MCF 10A (cell line): ENCODE measurements around the gene GID8. TPM values are rescaled to one million over a fixed set of nuclear protein-coding genes. Genes with fewer than 3 reads are reported as not detected.

ENCODE experiments used
- BruUV-seq: library from RNA; stranded (reverse); fragments of 400-500 nt; replicated peaks from 2 replicates; lab custom pipeline; 2021; lab: Mats Ljungman, UMichigan
- CTCF ChIA-PET: fragments of 300-600 bp; sonication (Branson Sonifier 250); formaldehyde crosslinking; extraction: SDS; loops from one replicate; lab custom pipeline; 2021; ENCODE audit warnings: antibody characterized with exemption, inconsistent platforms; lab: Yijun Ruan, JAX
- POLR2A ChIA-PET: fragments of 300-600, 350-650 bp; sonication (Branson Sonifier 250); formaldehyde crosslinking; extraction: SDS; loops from one replicate; lab custom pipeline; 2020; ENCODE audit warnings: antibody characterized with exemption, inconsistent platforms; lab: Yijun Ruan, JAX
- DNase-seq: peaks from one replicate; pipeline ENCODE4 v3.0.0-alpha.2; 2018; ENCODE audit not compliant: unreplicated experiment
- H3K27ac Mint-ChIP-seq: one replicate; pipeline ENCODE4 v1.8.0; 2022; ENCODE audit warnings: mild to moderate bottlenecking, low read depth, mixed read lengths; ENCODE audit not compliant: unreplicated experiment
- H3K27me3 Mint-ChIP-seq: one replicate; pipeline ENCODE4 v1.8.0; 2022; ENCODE audit warnings: mixed read lengths; ENCODE audit not compliant: insufficient read depth, unreplicated experiment
- H3K36me3 Mint-ChIP-seq: one replicate; pipeline ENCODE4 v1.8.0; 2022; ENCODE audit warnings: mild to moderate bottlenecking, moderate library complexity, mixed read lengths; ENCODE audit not compliant: insufficient read depth, unreplicated experiment
- H3K4me1 Mint-ChIP-seq: one replicate; pipeline ENCODE4 v1.8.0; 2022; ENCODE audit warnings: mixed read lengths; ENCODE audit not compliant: insufficient read depth, unreplicated experiment
- H3K4me3 Mint-ChIP-seq: one replicate; pipeline ENCODE4 v1.8.0; 2022; ENCODE audit warnings: mild to moderate bottlenecking, moderate library complexity, mixed read lengths; ENCODE audit not compliant: unreplicated experiment
- H3K9me3 Mint-ChIP-seq: one replicate; pipeline ENCODE4 v1.8.0; 2022; ENCODE audit warnings: mixed read lengths; ENCODE audit not compliant: unreplicated experiment
- intact Hi-C: fragments of 100-400 bp; cut with micrococcal nuclease; formaldehyde crosslinking; loops from 2 replicates; pipeline ENCODE4 v1.14.1; 2022
- total RNA-seq: library from RNA; stranded (reverse); gene quantifications from 2 replicates; pipeline ENCODE4 v1.2.3, GENCODE V29; 2022
- TF ChIP-seq, protein P1 (sequence below): fragments of 200-600 bp; IDR thresholded peaks from one replicate; pipeline ENCODE4 v1.8.0; 2022; ENCODE audit warnings: antibody characterized with exemption, mild to moderate bottlenecking; ENCODE audit not compliant: unreplicated experiment

GID8 gene
- total RNA-seq, 1 experiment from 2014 or later, result 31.6 TPM

GRCh38 chr20:62982124-62983075 is 44.5 kb downstream of the GID8 start:
- ChIA-PET CTCF (interaction anchor here (0.6 to 0.7 kb wide), 2 partner anchors 9 to 633 kb away, joined by 3 to 4 read pairs; no protein-coding TSS in a partner anchor), POLR2A (no interaction called here)
- H3K27me3 Mint-ChIP-seq, result peaks cover 59% of the 10 kb centered on the region
- H3K27ac Mint-ChIP-seq, result no peak overlapping the region
- H3K36me3 Mint-ChIP-seq, result peaks cover 6% of the 10 kb centered on the region
- H3K4me1 Mint-ChIP-seq, result no peaks in the 10 kb centered on the region
- no TSS peak for BruUV-seq
- H3K4me3 Mint-ChIP-seq, result no peak overlapping the region
- TF ChIP-seq, protein P1, sequence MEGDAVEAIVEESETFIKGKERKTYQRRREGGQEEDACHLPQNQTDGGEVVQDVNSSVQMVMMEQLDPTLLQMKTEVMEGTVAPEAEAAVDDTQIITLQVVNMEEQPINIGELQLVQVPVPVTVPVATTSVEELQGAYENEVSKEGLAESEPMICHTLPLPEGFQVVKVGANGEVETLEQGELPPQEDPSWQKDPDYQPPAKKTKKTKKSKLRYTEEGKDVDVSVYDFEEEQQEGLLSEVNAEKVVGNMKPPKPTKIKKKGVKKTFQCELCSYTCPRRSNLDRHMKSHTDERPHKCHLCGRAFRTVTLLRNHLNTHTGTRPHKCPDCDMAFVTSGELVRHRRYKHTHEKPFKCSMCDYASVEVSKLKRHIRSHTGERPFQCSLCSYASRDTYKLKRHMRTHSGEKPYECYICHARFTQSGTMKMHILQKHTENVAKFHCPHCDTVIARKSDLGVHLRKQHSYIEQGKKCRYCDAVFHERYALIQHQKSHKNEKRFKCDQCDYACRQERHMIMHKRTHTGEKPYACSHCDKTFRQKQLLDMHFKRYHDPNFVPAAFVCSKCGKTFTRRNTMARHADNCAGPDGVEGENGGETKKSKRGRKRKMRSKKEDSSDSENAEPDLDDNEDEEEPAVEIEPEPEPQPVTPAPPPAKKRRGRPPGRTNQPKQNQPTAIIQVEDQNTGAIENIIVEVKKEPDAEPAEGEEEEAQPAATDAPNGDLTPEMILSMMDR, result no peak
- DNase-seq, result no peak
- H3K9me3 Mint-ChIP-seq, result no peaks in the 10 kb centered on the region
- intact Hi-C loops, result no loop called here

DNA sequence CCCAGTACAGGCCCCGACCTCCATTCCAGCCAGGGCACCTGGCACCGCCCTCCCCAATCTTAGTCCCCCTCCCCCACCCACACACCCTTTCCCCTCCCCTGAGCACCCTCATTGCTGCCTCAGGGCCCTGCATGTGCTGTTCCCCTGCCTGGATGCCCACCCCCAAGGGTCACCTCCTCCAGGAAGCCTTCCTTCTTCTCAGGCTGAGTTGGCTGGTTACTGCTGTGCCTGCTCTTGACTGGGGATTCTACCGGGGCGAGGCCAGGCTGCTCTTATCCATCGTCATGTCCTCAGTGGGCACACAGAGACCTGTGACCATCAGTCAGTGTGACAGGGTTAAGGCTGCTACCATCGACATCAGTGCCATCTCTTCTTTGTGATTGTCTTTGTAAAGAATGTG is 45.3 kb downstream of the GID8 start:
- no peaks in the 10 kb centered on the region for H3K9me3 Mint-ChIP-seq
- ChIA-PET POLR2A (no interaction called here), CTCF (no interaction called here)
- TF ChIP-seq, protein P1, result no peak
- BruUV-seq, result no TSS peak
- H3K4me3 Mint-ChIP-seq, result no peak overlapping the region
- no peaks in the 10 kb centered on the region for H3K4me1 Mint-ChIP-seq
- no peak overlapping the region for H3K27ac Mint-ChIP-seq
- peaks cover 57% of the 10 kb centered on the region for H3K27me3 Mint-ChIP-seq
- H3K36me3 Mint-ChIP-seq, result peaks cover 6% of the 10 kb centered on the region
- intact Hi-C loops, result no loop called here
- no peak for DNase-seq

- H3K4me3 Mint-ChIP-seq, result no peak overlapping the region
- CTCF ChIA-PET, result interaction anchor here (0.6 to 1.4 kb wide), 3 partner anchors 10 to 249 kb away, joined by 3 to 4 read pairs (median 3); no protein-coding TSS in a partner anchor
- TF ChIP-seq, protein P1, result no peak
Measured at GRCh38 chr20:62984666-62985443, 46.9 kb downstream of the GID8 start.

GRCh38 chr20:62985444-62985778 is 47.5 kb downstream of the GID8 start:
- H3K9me3 Mint-ChIP-seq, result no peaks in the 10 kb centered on the region
- CTCF ChIA-PET, result interaction anchor here (1.4 kb wide), 1 partner anchor 24 kb away, joined by 3 read pairs; no protein-coding TSS in a partner anchor
- H3K27ac Mint-ChIP-seq, result no peak overlapping the region
- POLR2A ChIA-PET, result no interaction called here
- no TSS peak for BruUV-seq
- peaks cover 35% of the 10 kb centered on the region for H3K27me3 Mint-ChIP-seq
- TF ChIP-seq, protein P1, result no peak
- no peak for DNase-seq
- H3K36me3 Mint-ChIP-seq, result peaks cover 6% of the 10 kb centered on the region
- H3K4me1 Mint-ChIP-seq, result peaks cover 4% of the 10 kb centered on the region
- intact Hi-C loops, result no loop called here
- H3K4me3 Mint-ChIP-seq, result no peak overlapping the region

More at GRCh38 chr20:62984666-62985443, 46.9 kb downstream of the GID8 start:
- Mint-ChIP-seq H3K36me3 (peaks cover 6% of the 10 kb centered on the region), H3K9me3 (no peaks in the 10 kb centered on the region), H3K4me1 (peaks cover 4% of the 10 kb centered on the region), H3K27me3 (peaks cover 40% of the 10 kb centered on the region), H3K27ac (no peak overlapping the region)
- no peak for DNase-seq
- BruUV-seq, result no TSS peak
- POLR2A ChIA-PET, result no interaction called here
- intact Hi-C loops, result no loop called here
